Activated naive CD8-positive, alpha-beta T cell (primary cell): Measurements from ENCODE around the gene GAS6.

Experiments used
- H3K27ac Mint-ChIP-seq: one replicate; pipeline ENCODE4 v1.8.0; 2021; ENCODE audit warnings: mixed read lengths
- H3K27me3 Mint-ChIP-seq: one replicate; pipeline ENCODE4 v1.8.0; 2021; ENCODE audit warnings: mixed read lengths
- H3K36me3 Mint-ChIP-seq: one replicate; pipeline ENCODE4 v1.8.0; 2021; ENCODE audit warnings: mixed read lengths
- H3K4me1 Mint-ChIP-seq: one replicate; pipeline ENCODE4 v1.8.0; 2021; ENCODE audit warnings: low read depth, mixed read lengths
- H3K4me3 Mint-ChIP-seq: one replicate; pipeline ENCODE4 v1.8.0; 2021; ENCODE audit warnings: mild to moderate bottlenecking, mixed read lengths
- H3K9me3 Mint-ChIP-seq: one replicate; pipeline ENCODE4 v1.8.0; 2021; ENCODE audit warnings: low read depth, mixed read lengths

Gene GAS6

DNA sequence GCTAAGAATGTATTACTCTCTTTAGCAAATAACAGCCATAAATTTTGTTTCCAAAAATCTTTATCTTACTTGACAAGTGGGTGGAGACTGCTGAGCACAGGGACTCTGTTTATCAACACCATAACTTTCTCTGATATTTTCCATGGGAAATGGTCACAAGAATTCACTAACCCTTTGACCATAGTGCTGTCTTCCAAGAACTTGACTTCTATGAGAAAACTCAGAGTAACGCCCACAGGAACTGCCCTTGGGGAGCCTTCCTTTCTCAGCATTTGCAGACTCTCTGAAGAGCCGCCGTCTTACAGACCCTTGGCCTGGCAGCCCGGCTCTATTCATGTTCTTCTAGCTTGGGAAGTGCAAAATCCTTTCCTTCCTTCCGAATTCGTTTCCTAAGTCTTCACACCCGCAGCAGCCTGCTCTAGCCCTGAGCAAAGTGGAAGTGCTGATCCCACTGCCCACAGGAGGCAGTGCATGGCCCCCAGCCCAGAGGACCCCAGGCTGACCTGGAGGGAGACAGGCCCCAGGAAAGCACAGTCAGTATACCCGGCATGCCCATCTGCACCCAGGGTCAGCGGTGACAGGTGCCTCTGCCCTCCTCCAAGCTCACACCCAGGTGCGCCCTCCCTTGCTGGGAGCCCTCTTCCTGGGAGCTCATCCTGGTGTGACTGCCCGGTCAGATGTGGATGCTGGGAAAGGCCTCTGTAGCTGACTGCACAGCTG lies 10.2 kb downstream of the GAS6 start:
- Mint-ChIP-seq H3K27ac (no peak overlapping the region), H3K4me1 (peaks cover 21% of the 10 kb centered on the region), H3K4me3 (no peak overlapping the region), H3K9me3 (no peaks in the 10 kb centered on the region), H3K36me3 (no peaks in the 10 kb centered on the region), H3K27me3 (peaks cover 5% of the 10 kb centered on the region)

GRCh38 chr13:113852536-113853517 lies 11.0 kb downstream of the GAS6 start:
- H3K27ac Mint-ChIP-seq, result no peak overlapping the region
- H3K4me1 Mint-ChIP-seq, result peaks cover 21% of the 10 kb centered on the region
- H3K36me3 Mint-ChIP-seq, result no peaks in the 10 kb centered on the region
- no peaks in the 10 kb centered on the region for H3K9me3 Mint-ChIP-seq
- H3K4me3 Mint-ChIP-seq, result no peak overlapping the region
- H3K27me3 Mint-ChIP-seq, result peaks cover 3% of the 10 kb centered on the region

GRCh38 chr13:113851826-113852535 lies 11.9 kb downstream of the GAS6 start:
- no peak overlapping the region for H3K27ac Mint-ChIP-seq
- H3K4me3 Mint-ChIP-seq, result no peak overlapping the region
- H3K27me3 Mint-ChIP-seq, result peaks cover 3% of the 10 kb centered on the region
- no peaks in the 10 kb centered on the region for H3K9me3 Mint-ChIP-seq
- peaks cover 25% of the 10 kb centered on the region for H3K4me1 Mint-ChIP-seq
- no peaks in the 10 kb centered on the region for H3K36me3 Mint-ChIP-seq

DNA sequence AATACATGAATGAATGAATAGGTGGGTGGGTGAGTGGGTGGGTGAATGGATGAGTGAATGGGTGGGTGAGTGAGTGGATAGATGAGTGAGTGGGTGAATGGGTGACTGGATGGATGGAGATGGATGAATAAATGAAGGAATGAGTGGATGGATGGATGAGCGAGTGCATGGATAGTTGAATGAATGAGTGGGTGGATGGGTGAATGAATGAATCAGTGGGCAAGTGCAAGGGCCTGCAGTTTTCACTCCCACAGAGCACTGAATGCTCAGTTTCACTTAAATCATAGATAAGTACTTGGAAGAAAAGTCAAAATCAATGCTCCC lies 12.4 kb downstream of the GAS6 start:
- Mint-ChIP-seq H3K36me3 (no peaks in the 10 kb centered on the region), H3K4me1 (peaks cover 29% of the 10 kb centered on the region), H3K4me3 (no peak overlapping the region), H3K27ac (no peak overlapping the region), H3K27me3 (peaks cover 3% of the 10 kb centered on the region), H3K9me3 (no peaks in the 10 kb centered on the region)

GRCh38 chr13:113850722-113851479 lies 13.0 kb downstream of the GAS6 start:
- Mint-ChIP-seq H3K27ac (no peak overlapping the region), H3K4me3 (no peak overlapping the region), H3K9me3 (no peaks in the 10 kb centered on the region), H3K36me3 (no peaks in the 10 kb centered on the region), H3K4me1 (peaks cover 35% of the 10 kb centered on the region), H3K27me3 (peaks cover 3% of the 10 kb centered on the region)

- Mint-ChIP-seq H3K27ac (no peak overlapping the region), H3K4me1 (peaks cover 42% of the 10 kb centered on the region), H3K36me3 (no peaks in the 10 kb centered on the region), H3K4me3 (no peak overlapping the region), H3K27me3 (peaks cover 3% of the 10 kb centered on the region), H3K9me3 (no peaks in the 10 kb centered on the region)
These were observed 13.7 kb downstream of the GAS6 start for GRCh38 chr13:113849981-113850721.

- peaks cover 39% of the 10 kb centered on the region for H3K4me1 Mint-ChIP-seq
- H3K27me3 Mint-ChIP-seq, result peaks cover 3% of the 10 kb centered on the region
- no peaks in the 10 kb centered on the region for H3K36me3 Mint-ChIP-seq
- no peaks in the 10 kb centered on the region for H3K9me3 Mint-ChIP-seq
- H3K4me3 Mint-ChIP-seq, result no peak overlapping the region
- H3K27ac Mint-ChIP-seq, result no peak overlapping the region
These were observed 14.3 kb downstream of the GAS6 start for GRCh38 chr13:113849546-113849945.

- peaks cover 34% of the 10 kb centered on the region for H3K4me1 Mint-ChIP-seq
- no peak overlapping the region for H3K4me3 Mint-ChIP-seq
- peaks cover 6% of the 10 kb centered on the region for H3K27me3 Mint-ChIP-seq
- H3K27ac Mint-ChIP-seq, result no peak overlapping the region
- H3K36me3 Mint-ChIP-seq, result no peaks in the 10 kb centered on the region
- no peaks in the 10 kb centered on the region for H3K9me3 Mint-ChIP-seq
These were observed 15.2 kb downstream of the GAS6 start for GRCh38 chr13:113848431-113849260.

DNA sequence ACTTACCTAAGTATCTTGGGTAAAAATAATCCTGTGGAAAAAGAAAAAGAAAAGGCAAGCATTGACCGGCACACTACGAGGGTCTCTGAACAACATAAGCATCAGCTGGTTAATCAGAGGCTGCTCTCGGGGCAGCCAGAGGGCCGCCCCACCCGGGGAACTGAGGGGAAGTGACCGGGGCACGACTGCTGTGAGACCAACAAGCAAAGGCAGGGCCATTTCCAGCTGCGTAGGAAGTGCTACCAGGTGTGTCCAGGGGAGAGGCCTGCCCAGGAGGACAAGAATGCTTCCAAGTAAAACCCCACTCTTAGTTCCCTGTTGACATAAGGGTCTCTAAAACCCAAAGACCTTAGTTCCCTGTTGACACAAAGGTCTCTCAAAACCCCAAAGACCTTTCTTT lies 15.9 kb downstream of the GAS6 start:
- H3K36me3 Mint-ChIP-seq, result no peaks in the 10 kb centered on the region
- H3K9me3 Mint-ChIP-seq, result no peaks in the 10 kb centered on the region
- H3K4me1 Mint-ChIP-seq, result peaks cover 29% of the 10 kb centered on the region
- no peak overlapping the region for H3K4me3 Mint-ChIP-seq
- no peak overlapping the region for H3K27ac Mint-ChIP-seq
- H3K27me3 Mint-ChIP-seq, result peaks cover 3% of the 10 kb centered on the region

GRCh38 chr13:113846636-113847318 lies 17.1 kb downstream of the GAS6 start:
- H3K36me3 Mint-ChIP-seq, result no peaks in the 10 kb centered on the region
- H3K4me3 Mint-ChIP-seq, result peak overlapping the region; percentile 59
- H3K9me3 Mint-ChIP-seq, result no peaks in the 10 kb centered on the region
- H3K4me1 Mint-ChIP-seq, result peaks cover 34% of the 10 kb centered on the region
- peak overlapping the region; percentile 10 for H3K27ac Mint-ChIP-seq
- peaks cover 3% of the 10 kb centered on the region for H3K27me3 Mint-ChIP-seq

- no peaks in the 10 kb centered on the region for H3K36me3 Mint-ChIP-seq
- no peaks in the 10 kb centered on the region for H3K9me3 Mint-ChIP-seq
- peaks cover 3% of the 10 kb centered on the region for H3K27me3 Mint-ChIP-seq
- H3K27ac Mint-ChIP-seq, result no peak overlapping the region
- H3K4me3 Mint-ChIP-seq, result peak overlapping the region; percentile 59
- H3K4me1 Mint-ChIP-seq, result peaks cover 38% of the 10 kb centered on the region
These were observed 17.9 kb downstream of the GAS6 start for GRCh38 chr13:113845723-113846635.

- Mint-ChIP-seq H3K9me3 (no peaks in the 10 kb centered on the region), H3K27me3 (peaks cover 3% of the 10 kb centered on the region), H3K4me1 (peaks cover 38% of the 10 kb centered on the region), H3K27ac (no peak overlapping the region), H3K36me3 (no peaks in the 10 kb centered on the region), H3K4me3 (no peak overlapping the region)
These were observed 18.8 kb downstream of the GAS6 start for GRCh38 chr13:113845055-113845454.
